Right renal cortex interstitium (tissue), 3 donors: ENCODE data around the gene NID1. TPM values are rescaled to one million over a fixed set of nuclear protein-coding genes. Genes with fewer than 3 reads are reported as not detected.
"Not testable (repeated sequence)": the region's sequence is repeated elsewhere in the genome, so short reads cannot be mapped to it uniquely, and the experiment has no call there.

ENCODE experiments used
- DNase-seq, 3 donors: peaks; one replicate each; pipeline ENCODE4 v3.0.0-alpha.2; 2013; ENCODE audit warnings: low read depth in 3 of 3, low spot score in 2 of 3
- polyA plus RNA-seq, 3 donors: library from polyadenylated mRNA; unstranded; fragments of 120-200 nt; gene quantifications; one replicate each; pipeline ENCODE4 v1.2.1, GENCODE V29; 2013; ENCODE audit not compliant: insufficient read length in 3 of 3

The NID1 gene
- polyA plus RNA-seq, 3 donors = 164 to 195 (median 183) TPM

- DNase-seq = no peak
Measured at GRCh38 chr1:235942979-235943575, 121.8 kb downstream of the NID1 start.

- no peak for DNase-seq
Measured at GRCh38 chr1:235942625-235942934, 122.3 kb downstream of the NID1 start.

GRCh38 chr1:235941876-235942624 lies 122.8 kb downstream of the NID1 start:
- no peak for DNase-seq

- DNase-seq = no peak
Measured at GRCh38 chr1:235940285-235940684, 124.6 kb downstream of the NID1 start.

- DNase-seq = no peak
Measured at GRCh38 chr1:235939480-235939775, 125.5 kb downstream of the NID1 start.

GRCh38 chr1:235938709-235939479 lies 126.0 kb downstream of the NID1 start:
- DNase-seq = no peak

GRCh38 chr1:235937123-235937522 lies 127.8 kb downstream of the NID1 start:
- DNase-seq = no peak

GRCh38 chr1:235935235-235936225 lies 129.4 kb downstream of the NID1 start:
- no peak for DNase-seq

GRCh38 chr1:235933766-235934116 lies 131.1 kb downstream of the NID1 start:
- no peak for DNase-seq

- no peak for DNase-seq
Measured at GRCh38 chr1:235933017-235933765, 131.7 kb downstream of the NID1 start.

GRCh38 chr1:235932090-235932510 lies 132.8 kb downstream of the NID1 start:
- no peak for DNase-seq

GRCh38 chr1:235931171-235931738 lies 133.6 kb downstream of the NID1 start:
- no peak for DNase-seq

- no peak for DNase-seq
Measured at GRCh38 chr1:235930543-235930942, 134.3 kb downstream of the NID1 start.

- no peak for DNase-seq
Measured at GRCh38 chr1:235929216-235929615, 135.7 kb downstream of the NID1 start.

- no peak for DNase-seq
Measured at GRCh38 chr1:235928197-235928596, 136.7 kb downstream of the NID1 start.

- DNase-seq = not testable (repeated sequence)
Measured at GRCh38 chr1:235927551-235927950, 137.3 kb downstream of the NID1 start.
